HG03135 (cell line): ENCODE measurements around the gene GSK3A.

Experiments used
- ATAC-seq: cut with Tn5 transposase; IDR thresholded peaks from one replicate; pipeline ENCODE4 v1.9.1; 2021; ENCODE audit warnings: mild to moderate bottlenecking, moderate library complexity; ENCODE audit not compliant: unreplicated experiment

GSK3A gene

DNA sequence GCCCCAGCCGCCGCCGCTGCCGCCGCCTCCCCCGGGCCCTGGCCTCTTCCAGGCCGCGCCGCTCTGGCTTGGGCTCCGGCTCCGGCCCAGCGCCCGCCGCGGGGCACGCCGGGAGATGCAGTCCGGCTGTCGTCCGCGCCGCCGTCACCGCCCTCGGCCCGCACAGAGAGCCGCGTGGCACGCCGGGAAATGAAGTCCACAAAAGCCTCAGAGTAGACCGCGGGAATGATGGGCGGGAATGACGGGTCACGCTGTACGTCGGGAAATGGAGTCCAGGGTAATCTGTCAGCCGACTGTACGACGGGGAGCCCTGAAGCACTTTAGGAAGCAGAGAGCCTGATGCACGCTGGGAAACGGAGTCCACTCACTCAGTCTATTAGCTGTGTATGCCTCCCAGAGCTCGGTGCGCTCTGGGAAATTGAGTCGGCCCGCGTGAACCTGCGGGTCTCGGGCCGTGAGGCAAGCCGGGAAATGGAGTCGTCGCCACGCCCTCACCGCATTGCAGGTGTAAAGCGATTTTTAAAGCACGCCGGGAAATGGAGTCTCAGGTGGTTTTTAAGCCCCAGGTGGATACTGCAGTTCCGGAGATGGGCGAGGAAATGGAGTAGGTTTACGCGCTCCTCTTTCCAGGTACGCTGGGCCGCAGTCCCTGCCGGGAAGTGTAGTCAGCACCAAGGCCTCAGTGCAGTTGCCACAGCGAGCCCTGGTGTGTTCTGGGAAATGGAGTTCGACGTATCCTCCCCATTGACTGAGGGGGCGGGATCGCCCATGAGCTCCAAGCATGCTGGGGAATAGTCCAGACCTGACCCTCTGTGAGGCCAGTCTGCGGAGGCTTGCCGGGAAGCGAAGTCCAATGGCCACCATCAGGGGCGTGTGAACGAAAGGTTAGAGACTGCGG lies at the start of gene GSK3A:
TSS of gene GSK3A (minus strand) at position 91 of the 898 bp plus-strand sequence. CDS start 137 bp downstream, outside the sequence.
- ATAC-seq: peak; percentile 64

DNA sequence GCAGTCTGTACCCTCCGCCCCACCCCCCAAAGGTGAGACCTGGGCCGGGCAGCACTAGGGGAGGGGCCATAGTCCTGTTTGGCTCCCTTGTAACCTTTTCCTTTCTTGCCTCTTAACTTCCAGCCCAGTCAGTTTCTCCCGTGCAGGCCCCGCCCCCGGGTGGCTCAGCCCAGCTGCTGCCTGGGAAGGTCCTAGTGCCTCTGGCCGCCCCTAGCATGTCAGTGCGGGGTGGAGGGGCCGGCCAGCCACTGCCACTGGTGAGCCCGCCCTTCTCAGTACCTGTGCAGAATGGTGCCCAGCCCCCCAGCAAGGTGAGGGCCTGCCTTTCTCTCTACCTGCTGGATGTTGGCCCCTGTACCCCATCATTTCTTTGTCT lies 49.0 kb upstream of the GSK3A start:
- no peak for ATAC-seq

DNA sequence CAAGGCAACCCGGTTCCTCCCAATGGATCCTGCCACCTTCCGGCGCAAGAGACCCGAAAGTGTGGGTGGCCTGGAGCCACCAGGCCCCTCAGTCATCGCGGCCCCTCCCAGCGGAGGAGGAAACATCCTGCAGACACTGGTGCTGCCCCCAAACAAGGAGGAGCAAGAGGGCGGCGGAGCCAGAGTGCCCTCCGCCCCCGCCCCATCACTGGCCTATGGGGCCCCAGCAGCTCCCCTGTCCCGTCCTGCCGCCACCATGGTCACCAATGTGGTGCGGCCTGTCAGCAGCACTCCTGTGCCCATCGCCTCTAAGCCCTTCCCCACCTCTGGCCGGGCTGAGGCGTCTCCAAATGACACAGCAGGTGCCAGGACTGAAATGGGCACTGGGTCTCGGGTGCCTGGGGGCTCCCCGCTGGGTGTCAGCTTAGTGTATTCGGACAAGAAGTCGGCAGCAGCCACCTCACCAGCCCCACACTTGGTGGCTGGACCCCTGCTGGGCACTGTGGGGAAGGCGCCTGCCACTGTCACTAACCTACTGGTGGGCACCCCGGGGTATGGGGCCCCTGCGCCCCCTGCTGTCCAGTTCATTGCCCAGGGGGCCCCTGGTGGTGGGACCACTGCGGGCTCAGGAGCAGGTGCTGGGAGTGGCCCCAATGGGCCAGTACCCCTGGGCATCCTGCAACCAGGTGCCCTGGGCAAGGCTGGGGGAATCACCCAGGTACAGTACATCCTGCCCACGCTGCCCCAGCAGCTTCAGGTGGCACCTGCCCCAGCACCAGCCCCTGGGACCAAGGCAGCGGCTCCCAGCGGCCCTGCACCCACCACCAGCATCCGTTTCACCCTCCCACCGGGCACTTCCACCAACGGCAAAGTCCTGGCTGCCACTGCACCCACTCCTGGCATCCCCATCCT lies 48.4 kb upstream of the GSK3A start:
- no peak for ATAC-seq

DNA sequence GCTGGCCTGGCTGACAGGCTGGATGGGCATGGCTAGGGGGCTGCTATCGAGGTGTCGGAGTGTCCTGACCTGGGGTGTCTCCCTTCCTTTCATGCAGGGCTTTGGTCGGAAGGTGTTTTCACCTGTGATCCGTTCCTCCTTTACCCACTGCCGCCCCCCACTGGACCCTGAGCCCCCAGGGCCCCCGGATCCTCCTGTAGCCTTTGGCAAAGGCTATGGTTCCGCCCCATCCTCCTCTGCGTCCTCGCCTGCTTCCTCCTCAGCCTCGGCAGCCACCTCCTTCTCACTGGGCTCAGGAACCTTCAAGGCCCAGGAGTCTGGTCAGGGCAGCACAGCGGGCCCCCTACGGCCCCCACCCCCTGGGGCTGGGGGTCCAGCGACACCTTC lies 47.7 kb upstream of the GSK3A start:
- no peak for ATAC-seq

DNA sequence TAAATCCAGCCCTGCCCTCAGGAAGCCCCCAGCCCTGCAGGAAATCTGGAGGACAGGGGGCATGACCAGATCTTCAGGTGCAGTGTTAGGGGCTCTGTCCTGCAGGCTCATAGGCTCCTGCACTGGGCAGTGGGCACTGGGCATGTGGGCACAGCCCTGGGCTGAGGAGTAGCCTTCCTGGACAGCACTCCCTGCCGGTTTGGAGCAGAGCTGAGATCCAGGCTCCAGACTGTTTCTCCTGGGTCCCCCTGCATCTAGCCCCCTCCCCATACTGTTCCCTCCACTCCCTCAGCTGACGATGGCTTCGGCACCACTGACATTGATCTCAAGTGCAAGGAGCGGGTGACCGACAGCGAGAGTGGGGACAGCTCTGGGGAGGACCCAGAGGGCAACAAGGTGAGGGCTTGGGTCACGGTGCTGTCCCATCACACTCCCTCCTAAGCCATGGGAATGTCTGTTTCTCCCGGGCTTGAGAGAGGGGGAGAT lies 47.2 kb upstream of the GSK3A start:
- no peak for ATAC-seq

DNA sequence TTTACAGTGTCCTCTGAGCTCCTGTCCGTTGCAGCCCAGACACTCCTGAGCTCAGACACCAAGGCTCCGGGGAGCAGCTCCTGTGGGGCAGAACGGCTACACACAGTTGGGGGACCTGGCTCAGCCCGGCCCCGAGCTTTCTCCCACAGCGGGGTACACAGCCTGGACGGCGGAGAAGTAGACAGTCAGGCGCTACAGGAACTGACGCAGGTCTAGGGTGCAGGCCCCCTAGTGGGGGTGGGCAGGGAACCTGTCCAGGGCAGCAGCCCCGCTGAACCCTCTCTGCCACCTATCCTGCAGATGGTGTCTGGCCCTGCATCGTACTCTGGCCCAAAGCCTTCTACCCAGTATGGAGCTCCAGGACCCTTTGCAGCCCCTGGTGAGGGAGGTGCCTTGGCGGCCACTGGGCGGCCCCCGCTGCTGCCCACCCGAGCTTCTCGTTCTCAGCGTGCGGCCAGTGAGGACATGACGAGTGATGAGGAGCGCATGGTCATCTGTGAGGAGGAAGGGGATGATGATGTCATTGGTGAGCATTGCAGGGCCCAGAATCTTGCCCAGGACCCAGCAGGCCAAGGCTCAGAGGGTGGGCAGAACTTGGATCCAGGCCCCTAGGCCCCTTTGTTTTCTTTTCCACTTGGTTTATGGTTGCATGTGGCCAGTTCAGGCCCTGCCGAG lies 46.6 kb upstream of the GSK3A start:
- no peak for ATAC-seq

DNA sequence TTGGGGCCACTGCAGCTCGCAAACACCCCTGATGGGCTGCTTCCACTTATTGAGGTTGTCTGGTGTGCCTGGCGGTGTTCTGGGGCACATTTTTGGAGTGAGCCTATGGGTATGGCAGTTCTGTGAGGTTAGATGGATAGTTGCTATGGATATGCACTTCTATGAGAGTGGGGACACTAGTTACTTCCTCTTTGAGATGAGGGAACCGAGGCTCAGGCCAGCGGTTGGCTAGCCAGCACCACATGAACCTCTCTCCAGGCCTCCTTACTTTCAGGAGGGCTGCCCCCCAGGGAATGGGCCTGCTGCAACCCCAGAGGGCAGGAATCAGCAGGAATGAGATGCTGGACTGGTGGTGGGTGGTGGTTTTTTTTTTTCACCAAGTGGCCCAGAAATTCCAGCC lies 46.0 kb upstream of the GSK3A start:
- ATAC-seq: no peak

DNA sequence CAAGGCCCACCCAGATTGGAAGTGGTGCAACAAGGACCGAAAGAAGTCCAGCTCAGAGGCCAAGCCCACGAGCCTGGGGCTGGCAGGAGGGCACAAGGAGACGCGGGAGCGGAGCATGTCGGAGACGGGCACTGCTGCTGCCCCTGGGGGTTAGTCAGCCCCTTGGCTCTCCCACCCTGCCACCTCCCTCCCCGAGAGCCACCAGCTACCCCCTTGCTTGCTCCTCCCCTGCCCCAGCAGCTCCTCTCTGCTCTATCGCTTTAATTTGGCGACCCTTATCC lies 45.4 kb upstream of the GSK3A start:
- ATAC-seq: no peak

DNA sequence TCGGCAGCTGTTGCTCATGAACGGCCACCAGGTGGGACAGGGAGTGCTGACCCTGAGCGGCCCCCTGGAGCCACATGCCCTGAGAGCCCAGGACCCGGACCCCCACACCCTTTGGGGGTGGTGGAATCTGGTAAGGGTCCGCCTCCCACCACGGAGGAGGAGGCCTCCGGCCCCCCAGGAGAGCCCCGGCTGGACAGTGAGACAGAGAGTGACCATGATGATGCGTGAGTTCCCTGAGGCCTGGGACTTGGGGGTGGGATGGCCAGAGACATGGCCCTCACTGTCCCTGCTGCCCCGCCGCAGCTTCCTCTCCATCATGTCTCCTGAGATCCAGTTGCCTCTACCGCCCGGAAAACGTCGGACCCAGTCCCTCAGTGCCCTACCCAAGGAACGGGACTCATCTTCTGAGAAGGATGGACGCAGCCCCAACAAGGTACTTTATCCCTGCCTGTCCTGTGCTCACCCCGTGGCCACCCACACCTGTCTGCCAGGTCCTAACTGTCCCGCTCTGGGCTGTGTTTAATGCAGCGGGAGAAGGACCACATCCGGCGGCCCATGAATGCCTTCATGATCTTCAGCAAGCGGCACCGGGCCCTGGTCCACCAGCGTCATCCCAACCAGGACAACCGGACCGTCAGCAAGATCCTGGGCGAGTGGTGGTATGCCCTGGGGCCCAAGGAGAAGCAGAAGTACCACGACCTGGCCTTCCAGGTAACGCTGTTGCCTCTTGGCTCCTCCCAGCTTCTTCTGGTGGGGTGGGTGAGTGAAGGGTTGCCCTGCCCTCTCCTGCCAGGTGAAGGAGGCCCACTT lies 44.8 kb upstream of the GSK3A start:
- no peak for ATAC-seq

DNA sequence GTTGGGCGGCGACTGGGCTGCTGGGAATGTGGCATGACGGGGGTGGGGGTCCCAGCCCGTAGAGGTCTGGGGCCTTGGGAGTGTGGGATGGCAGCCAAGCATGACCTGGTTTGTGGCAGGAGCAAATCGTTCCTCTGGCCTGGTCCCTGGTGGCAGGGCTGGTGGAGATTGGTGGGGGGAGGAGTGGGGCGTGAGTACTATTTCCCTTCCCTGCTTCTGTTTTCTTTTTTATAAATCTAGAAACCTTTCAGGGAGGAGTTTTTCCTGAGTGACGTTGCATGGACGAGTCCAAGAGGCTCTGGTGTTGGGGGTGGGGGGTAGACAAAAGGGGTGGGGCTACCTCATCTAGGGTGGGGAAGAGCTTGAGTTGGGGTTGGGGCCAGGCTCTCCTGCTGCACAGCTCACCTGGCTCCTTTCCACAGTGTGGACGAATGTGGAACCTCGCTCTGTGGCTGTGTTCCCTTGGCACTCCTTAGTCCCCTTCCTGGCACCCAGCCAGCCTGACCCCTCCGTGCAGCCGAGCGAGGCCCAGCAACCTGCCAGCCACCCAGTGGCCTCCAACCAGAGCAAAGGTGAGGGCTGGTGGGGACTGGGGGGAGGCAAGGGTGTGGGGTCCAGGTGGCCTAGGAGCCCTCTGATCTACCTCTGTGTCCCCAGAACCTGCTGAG lies 44.1 kb upstream of the GSK3A start:
- ATAC-seq: no peak

DNA sequence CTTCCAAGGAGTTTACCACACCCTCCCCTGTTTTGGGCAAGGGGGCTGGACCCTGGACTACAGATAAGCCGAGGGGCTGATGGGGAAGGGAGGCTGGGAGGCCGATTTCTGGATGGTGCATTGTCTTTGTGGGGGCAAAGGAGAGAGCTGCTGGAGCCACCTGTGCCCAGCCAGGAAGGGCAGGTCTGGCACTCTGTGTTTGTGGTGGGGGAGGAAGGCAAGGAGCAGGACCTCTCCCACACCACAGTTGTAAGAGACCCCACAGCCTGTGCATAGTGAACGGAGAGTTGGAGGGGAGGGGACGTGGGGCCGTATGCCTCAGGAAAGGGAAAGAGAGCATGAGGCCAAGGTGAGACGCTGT lies 43.6 kb upstream of the GSK3A start:
- no peak for ATAC-seq

DNA sequence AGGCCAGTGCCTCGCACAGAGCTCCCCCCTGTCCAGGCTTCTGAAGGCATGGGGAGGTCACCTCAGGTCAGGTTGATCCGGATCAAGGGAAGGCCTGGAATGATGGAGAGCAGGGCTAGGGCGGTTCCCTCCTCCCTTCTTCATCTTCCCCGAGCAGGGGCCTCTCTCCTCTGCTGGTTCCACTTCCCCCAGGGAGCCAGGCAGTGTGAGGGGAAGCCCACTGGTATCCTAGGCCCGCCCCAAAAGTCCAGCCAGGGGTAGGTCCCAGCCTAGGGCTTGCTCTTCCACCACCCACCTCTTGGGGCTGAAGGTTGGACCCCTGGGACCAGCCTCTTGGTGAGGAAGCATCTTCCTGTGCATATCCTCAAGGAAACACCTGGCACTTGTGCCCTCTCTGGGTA lies 43.1 kb upstream of the GSK3A start:
- ATAC-seq: no peak

DNA sequence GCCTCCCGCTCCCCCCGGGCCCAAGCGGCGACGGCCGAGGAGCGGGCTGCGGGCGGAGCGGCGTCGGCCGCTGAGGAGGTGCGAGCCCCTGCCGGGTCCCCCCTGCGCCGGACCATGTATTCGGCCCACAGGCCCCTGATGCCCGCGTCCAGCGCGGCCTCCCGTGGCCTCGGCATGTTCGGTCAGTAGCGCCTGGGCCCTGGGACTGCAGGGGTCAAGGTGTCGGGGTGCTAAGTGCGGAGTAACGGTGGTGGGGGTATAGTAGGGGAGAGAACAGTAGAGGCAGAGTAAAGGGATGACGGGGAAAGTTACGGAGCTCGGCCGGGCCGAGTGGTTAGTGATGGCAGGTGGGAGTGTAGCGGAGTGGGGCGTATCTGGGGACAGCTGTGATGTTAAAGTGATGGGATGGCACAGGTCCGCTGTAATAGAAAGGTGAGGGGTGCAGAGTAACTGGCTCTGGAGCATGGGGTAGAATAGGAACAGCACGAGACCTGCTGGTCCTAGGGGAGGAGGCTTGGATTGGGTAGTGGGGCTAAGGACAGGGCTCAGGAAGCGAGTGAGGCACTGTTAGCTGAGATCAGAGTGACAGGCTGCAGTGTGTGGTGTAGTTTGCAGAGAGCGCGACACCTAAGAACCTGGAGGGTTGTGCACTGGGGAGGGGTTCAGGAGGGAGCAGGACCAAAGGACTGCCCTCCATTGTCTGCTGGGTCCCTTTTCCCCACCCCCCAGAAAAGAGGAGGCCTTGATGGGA lies 42.4 kb upstream of the GSK3A start:
- ATAC-seq: no peak

DNA sequence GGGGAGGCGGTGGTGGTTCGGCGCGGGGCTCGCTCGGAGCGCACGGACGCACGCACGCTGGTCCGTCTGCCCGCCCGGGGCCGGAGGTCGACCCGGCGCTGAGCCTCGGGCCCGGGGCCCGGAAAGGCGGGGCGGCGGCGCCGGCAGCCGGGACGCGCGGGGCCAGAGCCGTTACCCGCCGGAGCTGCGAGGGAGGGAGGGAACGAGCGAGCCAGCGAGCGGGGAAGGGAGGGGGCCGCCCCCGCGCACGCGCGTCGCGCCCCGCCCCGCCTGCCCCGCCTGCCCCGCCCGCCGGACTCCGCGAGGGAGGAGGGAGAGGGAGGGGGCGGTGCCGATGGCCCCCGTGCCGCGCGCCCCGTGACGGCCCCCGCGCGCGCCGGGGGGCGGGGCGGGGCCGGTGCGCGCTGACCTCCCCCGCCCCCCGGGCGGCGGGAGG lies 41.7 kb upstream of the GSK3A start:
- ATAC-seq: peak; percentile 24

DNA sequence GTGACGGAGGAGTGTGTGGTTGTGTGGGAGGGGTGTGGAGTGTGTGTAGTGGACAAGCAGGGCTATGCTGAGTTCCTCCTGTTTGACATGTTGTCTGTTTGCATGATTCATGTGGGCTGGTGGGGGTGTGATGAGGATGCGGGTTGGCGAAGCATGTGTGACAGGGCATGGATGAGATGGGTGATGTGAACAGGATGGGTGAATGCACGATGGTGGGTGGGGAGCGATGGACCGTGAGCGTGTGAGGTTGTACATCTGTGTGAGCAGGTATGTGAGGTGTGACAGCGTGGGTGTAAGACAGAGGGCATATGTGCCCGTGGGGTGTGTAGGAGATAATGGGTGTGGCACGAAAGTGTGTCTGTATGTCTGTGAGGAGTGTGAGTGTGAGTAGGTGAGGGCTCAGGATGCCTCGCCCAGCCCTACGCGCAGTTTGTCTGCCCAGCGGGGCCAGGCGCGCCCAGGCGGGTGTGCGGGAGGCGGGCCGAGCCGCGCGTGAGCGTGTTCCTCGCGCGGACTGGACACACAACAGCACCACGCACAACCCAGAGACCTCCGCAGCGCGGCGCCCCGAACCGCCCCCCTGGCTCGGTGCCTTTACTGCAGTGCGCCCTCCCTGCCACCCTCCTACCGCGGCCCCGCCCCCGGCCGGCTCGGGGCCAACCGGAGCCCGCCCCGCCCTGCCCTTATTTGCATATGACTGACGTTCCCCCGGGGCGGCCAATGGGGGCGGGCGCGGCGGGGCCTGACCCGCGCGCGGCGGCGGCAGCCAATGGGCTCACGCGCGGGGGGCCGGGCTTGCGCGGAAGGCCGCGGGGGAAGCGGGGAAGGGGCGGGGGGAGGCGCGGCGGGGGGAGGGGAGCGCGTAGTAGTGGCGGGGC lies 41.0 kb upstream of the GSK3A start:
- ATAC-seq: peak; percentile 43

DNA sequence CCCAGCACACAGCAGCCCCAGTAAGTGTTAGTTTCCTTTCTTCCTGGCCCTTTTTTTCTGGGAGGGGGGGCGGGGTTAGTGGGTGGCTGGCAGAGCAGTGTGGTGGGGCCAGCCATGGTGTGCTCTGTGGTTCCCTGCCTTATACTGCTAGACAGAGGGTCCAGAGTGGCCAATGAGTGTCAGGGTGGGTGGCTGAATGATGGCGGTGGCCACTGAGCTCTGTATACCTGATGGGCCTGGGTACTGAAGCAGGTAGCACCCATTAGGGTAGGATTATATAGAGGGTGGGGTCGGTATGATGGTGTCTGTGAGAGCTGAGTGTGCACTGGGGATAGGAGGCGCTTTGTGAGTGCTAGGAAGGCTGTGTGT lies 40.4 kb upstream of the GSK3A start:
- ATAC-seq: no peak

DNA sequence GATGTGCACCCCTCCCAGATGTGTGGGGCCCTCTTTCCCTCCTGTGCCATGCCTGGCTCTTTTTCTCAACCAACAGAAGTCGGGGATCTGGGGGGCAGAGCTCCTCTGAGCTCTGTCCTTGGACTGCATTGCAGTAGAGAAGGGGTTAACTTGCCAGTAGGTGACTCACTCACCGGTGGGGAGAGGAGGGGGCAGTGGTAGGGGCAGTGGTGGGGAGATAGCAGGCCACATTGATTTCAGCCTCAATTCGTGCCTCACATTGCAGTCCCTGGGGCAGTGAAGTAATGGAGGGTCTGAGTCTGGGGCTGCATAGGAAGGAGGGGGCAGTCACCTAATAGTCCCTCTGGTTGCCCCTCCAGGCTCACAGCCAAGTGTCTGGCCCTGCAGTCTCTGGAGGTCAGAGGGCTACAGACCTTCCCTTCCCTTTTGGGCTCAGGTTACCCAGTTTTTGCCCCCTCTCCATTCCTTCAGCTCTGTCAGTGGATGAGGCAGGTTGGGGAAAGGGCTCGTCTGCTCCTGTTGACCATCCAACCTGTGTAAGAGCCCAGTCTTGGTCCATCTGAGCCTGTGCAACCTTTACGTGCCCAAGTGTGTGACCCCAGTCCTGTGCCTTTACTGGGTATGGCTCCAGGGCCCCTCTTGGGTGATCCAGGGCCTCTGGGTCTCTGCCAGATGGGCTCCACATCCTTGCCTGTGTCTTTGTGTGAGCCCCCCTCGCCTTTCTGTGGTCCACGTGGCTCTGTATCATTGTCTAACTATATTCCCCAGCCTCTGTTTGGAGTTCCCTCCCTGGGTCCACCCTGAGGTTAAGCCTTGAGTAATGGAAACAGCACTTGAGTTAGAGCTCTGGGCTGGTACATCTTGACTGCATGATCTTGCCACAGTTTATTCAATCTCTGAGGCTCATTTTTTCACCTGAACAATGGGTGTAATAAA lies 39.7 kb upstream of the GSK3A start:
- ATAC-seq: no peak
